NT2/D1 (cell line): ENCODE data around the gene ZNF496.
"Not testable (repeated sequence)": the region's sequence is repeated elsewhere in the genome, so short reads cannot be mapped to it uniquely, and the experiment has no call there.

Experiments
- DNase-seq: peaks from one replicate; pipeline ENCODE4 v3.0.0-alpha.2; 2011; ENCODE audit warnings: low read depth, low spot score
- H3K27me3 ChIP-seq: 2 replicates; pipeline ENCODE4 v1.6.0; 2011; ENCODE audit warnings: mild to moderate bottlenecking; ENCODE audit not compliant: insufficient read length, insufficient read depth
- H3K36me3 ChIP-seq: 2 replicates; pipeline ENCODE4 v1.6.1; 2011; ENCODE audit warnings: mild to moderate bottlenecking, low read length, mixed read lengths; ENCODE audit not compliant: insufficient read depth, insufficient read length
- H3K4me1 ChIP-seq: 2 replicates; pipeline ENCODE4 v1.5.1; 2011; ENCODE audit not compliant: insufficient read depth, insufficient read length
- H3K4me3 ChIP-seq: 2 replicates; pipeline ENCODE4 v1.5.1; 2011; ENCODE audit warnings: low read depth; ENCODE audit not compliant: insufficient read length
- H3K9ac ChIP-seq: 2 replicates; pipeline ENCODE4 v1.6.0; 2011; ENCODE audit warnings: low read depth; ENCODE audit not compliant: insufficient read length
- H3K9me3 ChIP-seq: 2 replicates; pipeline ENCODE4 v1.5.1; 2011; ENCODE audit warnings: mild to moderate bottlenecking, low read length; ENCODE audit not compliant: insufficient read depth
- SUZ12 ChIP-seq: IDR thresholded peaks from 2 replicates; pipeline ENCODE4 v1.6.1; 2011; ENCODE audit not compliant: insufficient read length, insufficient read depth; ENCODE audit errors: extremely low read depth
- YY1 ChIP-seq: IDR thresholded peaks from 2 replicates; pipeline ENCODE4 v1.6.1; 2011; ENCODE audit not compliant: insufficient read length, insufficient read depth
- ZNF274 ChIP-seq: IDR thresholded peaks from 2 replicates; pipeline ENCODE4 v1.6.1; 2011; ENCODE audit warnings: mild to moderate bottlenecking, low read depth, low read length

Gene ZNF496

GRCh38 chr1:247270003-247270402 lies 61.7 kb downstream of the ZNF496 start:
- Histone ChIP-seq H3K4me3 (no peak overlapping the region), H3K9ac (no peak overlapping the region), H3K36me3 (no peaks in the 10 kb centered on the region), H3K27me3 (no peaks in the 10 kb centered on the region), H3K4me1 (no peaks in the 10 kb centered on the region), H3K9me3 (peaks cover 28% of the 10 kb centered on the region; the same call in 1 of the 2 replicates)
- TF ChIP-seq YY1 (no peak), SUZ12 (no peak)
- no peak for DNase-seq

GRCh38 chr1:247269133-247269532 lies 62.5 kb downstream of the ZNF496 start:
- Histone ChIP-seq H3K27me3 (no peaks in the 10 kb centered on the region), H3K9ac (no peak overlapping the region), H3K4me1 (no peaks in the 10 kb centered on the region)

DNA sequence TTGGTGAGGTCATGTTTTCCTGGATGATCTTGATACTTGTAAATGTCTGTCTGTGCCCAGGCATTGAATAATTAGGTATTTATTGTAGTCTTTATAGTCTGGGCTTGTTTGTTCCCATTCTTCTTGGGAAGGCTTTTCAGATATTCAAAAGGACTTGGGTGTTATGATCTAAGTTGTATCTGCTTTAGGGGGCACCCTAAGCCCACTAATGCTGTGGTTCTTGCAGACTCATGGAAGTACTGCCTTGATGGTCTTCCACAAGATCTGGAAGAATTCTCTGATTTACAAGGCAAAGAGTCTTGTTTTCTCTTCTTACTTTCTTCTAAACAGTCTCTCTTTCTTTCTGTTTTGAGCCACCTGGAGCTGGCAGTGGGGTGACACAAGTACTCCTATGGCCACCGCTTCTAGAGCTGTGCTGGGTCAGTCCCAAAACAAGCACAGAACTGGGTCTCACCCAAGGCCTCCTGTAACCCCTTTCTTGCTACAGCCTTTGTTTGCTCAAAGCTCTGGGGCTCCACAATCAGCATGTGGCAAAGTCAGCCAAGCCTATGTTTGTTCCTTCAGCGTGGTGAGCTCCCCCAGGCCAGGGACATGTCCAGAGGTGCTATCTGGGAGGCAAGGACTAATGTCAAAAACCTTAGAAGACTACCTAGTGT lies 63.1 kb downstream of the ZNF496 start:
- TF ChIP-seq SUZ12 (no peak), ZNF274 (no peak), YY1 (no peak)
- DNase-seq: no peak
- Histone ChIP-seq H3K27me3 (no peaks in the 10 kb centered on the region), H3K9me3 (peaks cover 28% of the 10 kb centered on the region; the same call in 1 of the 2 replicates), H3K4me1 (no peaks in the 10 kb centered on the region), H3K9ac (no peak overlapping the region), H3K4me3 (no peak overlapping the region), H3K36me3 (no peaks in the 10 kb centered on the region)

More at GRCh38 chr1:247269133-247269532, 62.5 kb downstream of the ZNF496 start:
- Histone ChIP-seq H3K4me3 (no peak overlapping the region), H3K36me3 (no peaks in the 10 kb centered on the region), H3K9me3 (peaks cover 28% of the 10 kb centered on the region; the same call in 1 of the 2 replicates)
- TF ChIP-seq SUZ12 (no peak), ZNF274 (no peak), YY1 (no peak)
- DNase-seq: no peak

DNA sequence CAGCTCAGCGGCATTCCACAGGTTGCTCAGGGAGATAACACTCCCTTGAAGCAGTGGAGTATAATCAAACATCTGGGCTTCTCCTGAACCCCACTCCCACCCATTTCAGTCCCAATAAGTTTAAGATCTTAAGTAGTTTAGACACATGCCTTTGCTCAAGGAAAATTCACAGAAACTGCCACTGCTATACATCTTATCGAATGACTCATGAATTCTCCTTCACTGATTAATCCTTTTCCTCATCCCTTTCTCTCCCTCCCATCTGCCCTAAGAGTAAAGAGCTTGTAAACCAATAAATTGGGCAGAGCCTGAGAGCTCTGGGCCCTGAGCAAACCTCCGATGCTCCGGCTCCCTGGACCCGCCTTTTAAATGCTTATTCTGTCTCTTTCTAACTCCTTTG lies 65.6 kb downstream of the ZNF496 start:
- H3K9me3 ChIP-seq: peaks cover 19% of the 10 kb centered on the region; the same call in 1 of the 2 replicates
- TF ChIP-seq SUZ12 (no peak), ZNF274 (no peak), YY1 (no peak)
- H3K27me3 ChIP-seq: no peaks in the 10 kb centered on the region
- no peak for DNase-seq
- H3K4me1 ChIP-seq: no peaks in the 10 kb centered on the region
- no peaks in the 10 kb centered on the region for H3K36me3 ChIP-seq
- H3K9ac ChIP-seq: no peak overlapping the region
- H3K4me3 ChIP-seq: no peak overlapping the region

DNA sequence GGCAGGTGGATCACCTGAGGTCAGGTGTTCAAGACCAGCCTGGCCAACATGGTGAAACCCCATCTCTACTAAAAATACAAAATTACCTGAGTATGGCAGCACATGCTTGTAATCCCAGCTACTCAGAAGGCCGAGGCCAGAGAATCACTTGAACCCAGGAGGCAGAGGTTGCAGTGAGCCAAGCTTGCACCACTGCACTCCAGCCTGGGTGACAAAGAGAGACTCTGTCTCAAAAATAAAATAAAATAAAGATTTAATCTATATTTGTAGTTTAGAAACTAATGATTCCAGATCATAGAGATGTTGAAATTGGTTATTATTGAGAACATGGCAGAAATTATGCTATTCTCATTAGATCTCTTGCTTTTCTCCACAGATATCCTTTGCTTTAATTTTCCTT lies 75.9 kb downstream of the ZNF496 start, which contains the start of gene VN1R5:
Gene VN1R5, plus strand, starts transcription at position 301 of the 400 bp plus-strand sequence.
- H3K4me3 ChIP-seq, H3K4me1 ChIP-seq, H3K36me3 ChIP-seq, H3K27me3 ChIP-seq, H3K9ac ChIP-seq, H3K9me3 ChIP-seq, DNase-seq: not testable (repeated sequence)

DNA sequence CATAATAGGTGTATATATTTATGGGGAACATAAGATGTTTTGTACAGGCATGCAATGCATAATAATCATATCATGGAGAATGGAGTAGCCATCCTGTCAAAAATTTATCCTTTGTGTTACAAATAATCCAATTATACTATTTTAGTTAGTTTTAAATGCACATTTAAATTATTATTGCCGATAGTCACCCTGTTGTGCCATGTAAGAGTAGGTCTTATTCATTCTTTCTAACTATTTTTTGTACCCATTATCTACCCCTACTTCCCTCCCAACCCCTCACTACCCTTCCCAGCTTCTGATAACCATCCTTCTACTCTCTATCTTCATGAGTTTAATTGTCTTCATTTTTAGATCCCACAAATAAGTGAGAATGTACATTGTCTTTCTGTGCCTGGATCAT lies 84.1 kb downstream of the ZNF496 start:
- H3K36me3 ChIP-seq: no peaks in the 10 kb centered on the region
- no peaks in the 10 kb centered on the region for H3K9me3 ChIP-seq
- H3K27me3 ChIP-seq: no peaks in the 10 kb centered on the region
- no peak for DNase-seq
- TF ChIP-seq SUZ12 (no peak), YY1 (no peak), ZNF274 (no peak)
- H3K9ac ChIP-seq: no peak overlapping the region
- H3K4me1 ChIP-seq: no peaks in the 10 kb centered on the region
- no peak overlapping the region for H3K4me3 ChIP-seq
